GM13977 (cell line): ENCODE data around the gene LAMA3.
A peak's percentile ranks its signal among the peaks of the same experiment; 100 is the strongest.

Experiments used
- DNase-seq: peaks from one replicate; pipeline ENCODE4 v3.0.0; 2012; ENCODE audit warnings: low spot score
- in situ Hi-C: fragments of 300-500 bp; cut with MboI; formaldehyde crosslinking; loops from one replicate; pipeline ENCODE4 v1.12.0; 2022; ENCODE audit warnings: low sequenced_read_pairs, low pct_unique_long_range_greater_than_20kb, mixed read lengths, inconsistent platforms; ENCODE audit not compliant: unreplicated experiment
- TF ChIP-seq, protein P1 (sequence below): IDR thresholded peaks from 2 replicates; pipeline ENCODE4 v1.5.1; 2012; ENCODE audit warnings: mild to moderate bottlenecking, control low read depth; ENCODE audit not compliant: insufficient read depth; ENCODE audit errors: extremely low read depth, missing control alignments

The LAMA3 gene

DNA sequence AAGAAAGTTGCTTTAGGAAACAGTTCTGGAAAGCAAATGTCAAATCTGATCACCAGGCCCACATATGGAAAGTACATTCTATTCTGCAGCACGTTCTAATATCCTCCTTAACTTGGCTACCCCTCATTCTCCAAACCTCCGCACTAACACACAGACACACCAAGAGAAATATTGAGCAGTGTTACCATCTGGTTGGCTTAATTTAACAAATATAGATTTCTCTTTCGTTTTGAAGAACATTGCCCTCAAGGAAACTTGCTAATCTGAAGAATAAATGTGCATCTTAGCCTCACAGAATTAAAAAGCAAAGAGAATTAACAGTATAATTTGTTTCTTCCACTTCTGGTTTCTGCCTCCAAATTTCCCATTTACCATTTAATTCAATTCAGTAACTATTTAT is 252.5 kb downstream of the LAMA3 start:
- in situ Hi-C loops, result no loop called here
- TF ChIP-seq, protein P1, sequence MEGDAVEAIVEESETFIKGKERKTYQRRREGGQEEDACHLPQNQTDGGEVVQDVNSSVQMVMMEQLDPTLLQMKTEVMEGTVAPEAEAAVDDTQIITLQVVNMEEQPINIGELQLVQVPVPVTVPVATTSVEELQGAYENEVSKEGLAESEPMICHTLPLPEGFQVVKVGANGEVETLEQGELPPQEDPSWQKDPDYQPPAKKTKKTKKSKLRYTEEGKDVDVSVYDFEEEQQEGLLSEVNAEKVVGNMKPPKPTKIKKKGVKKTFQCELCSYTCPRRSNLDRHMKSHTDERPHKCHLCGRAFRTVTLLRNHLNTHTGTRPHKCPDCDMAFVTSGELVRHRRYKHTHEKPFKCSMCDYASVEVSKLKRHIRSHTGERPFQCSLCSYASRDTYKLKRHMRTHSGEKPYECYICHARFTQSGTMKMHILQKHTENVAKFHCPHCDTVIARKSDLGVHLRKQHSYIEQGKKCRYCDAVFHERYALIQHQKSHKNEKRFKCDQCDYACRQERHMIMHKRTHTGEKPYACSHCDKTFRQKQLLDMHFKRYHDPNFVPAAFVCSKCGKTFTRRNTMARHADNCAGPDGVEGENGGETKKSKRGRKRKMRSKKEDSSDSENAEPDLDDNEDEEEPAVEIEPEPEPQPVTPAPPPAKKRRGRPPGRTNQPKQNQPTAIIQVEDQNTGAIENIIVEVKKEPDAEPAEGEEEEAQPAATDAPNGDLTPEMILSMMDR, result no peak

DNA sequence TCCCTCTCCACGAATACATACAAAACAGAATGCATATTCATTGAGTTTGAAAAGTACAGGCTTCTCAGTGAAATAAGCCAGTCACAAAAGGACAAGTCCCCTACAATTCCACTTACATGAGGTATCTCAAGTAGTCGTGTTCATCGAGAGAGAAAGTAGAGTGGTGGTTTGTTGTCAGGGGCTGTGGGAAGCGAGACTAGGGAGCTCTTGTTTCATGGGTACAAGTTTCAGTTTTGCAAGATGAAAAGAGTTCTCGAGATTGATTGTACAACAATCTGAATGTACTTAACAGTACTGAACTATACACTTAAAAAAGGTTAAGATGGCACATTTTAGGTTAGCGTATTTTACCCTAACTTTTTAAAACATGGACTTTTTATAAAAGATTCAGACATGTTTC is 253.9 kb downstream of the LAMA3 start:
- in situ Hi-C loops, result no loop called here
- TF ChIP-seq, protein P1, result no peak

More for the DNA sequence above, 252.5 kb downstream of the LAMA3 start:
- DNase-seq, result no peak

DNA sequence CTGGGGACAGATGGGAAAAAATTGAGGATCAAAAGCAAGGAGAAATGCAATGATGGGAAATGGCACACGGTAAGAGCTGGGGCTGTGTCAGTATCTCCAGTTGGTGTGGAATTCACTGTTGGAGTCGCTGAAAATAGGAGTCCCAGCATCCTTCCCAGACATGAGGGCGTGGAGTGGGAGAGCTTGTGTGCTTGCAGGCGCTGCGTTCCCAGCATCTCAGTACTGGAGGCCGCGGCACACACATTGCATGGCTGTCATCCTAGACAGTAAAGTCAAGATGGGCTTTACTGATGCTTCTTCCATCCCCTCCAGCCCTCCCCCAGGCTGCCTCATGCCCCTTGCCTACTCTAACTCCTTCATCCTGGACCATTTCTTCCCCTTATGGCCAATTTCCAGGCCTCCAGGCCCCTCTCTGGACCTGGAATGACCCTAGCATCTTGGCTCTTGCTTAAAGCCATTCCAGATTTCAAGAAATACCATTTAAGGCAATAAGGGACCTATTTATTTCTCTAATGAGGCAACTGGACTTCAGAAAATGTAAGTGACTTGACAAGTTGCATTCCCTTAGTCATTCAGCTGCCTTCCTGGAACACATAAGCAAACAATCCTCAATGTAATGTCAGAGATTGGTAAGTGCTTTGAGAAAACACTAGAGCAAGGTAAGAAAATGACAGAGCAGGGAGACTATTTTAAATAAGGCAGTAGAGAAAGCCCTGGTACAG is 254.8 kb downstream of the LAMA3 start:
- TF ChIP-seq, protein P1, result no peak
- no peak for DNase-seq
- in situ Hi-C loops, result no loop called here

More for the DNA sequence above, 253.9 kb downstream of the LAMA3 start:
- DNase-seq, result peak; percentile 72

- DNase-seq, result peak; percentile 52
- in situ Hi-C loops, result no loop called here
- TF ChIP-seq, protein P1, result no peak
Measured at GRCh38 chr18:23945416-23946079, 256.3 kb downstream of the LAMA3 start.

- TF ChIP-seq, protein P1, result no peak
- DNase-seq, result no peak
- in situ Hi-C loops, result no loop called here
Measured at GRCh38 chr18:23949863-23950262, 260.6 kb downstream of the LAMA3 start.

- no peak for DNase-seq
- in situ Hi-C loops, result no loop called here
- TF ChIP-seq, protein P1, result no peak
Measured at GRCh38 chr18:23950644-23951043, 261.4 kb downstream of the LAMA3 start.
